Hematopoietic multipotent progenitor cell treated with erythropoietin and hydrocortisone succinate and interleukin-3 and kit ligand, for 17 days (in vitro differentiated cells): ENCODE data around the gene C10orf105.
A peak's percentile ranks its signal among the peaks of the same experiment; 100 is the strongest.

Source experiments
- DNase-seq: peaks from one replicate; pipeline ENCODE4 v3.0.0-alpha.2; 2015; ENCODE audit warnings: low spot score

Gene C10orf105

GRCh38 chr10:71719464-71720201 is at the start of gene C10orf105:
C10orf105 (minus strand) TSS chr10:71719778; CDS start chr10:71716337, 3,441 bp downstream.
- DNase-seq = no peak

GRCh38 chr10:71767420-71768035 is 48.0 kb upstream of the C10orf105 start:
- no peak for DNase-seq

- peak; percentile 93 for DNase-seq
These were observed 47.3 kb upstream of the C10orf105 start for GRCh38 chr10:71766717-71767419.

GRCh38 chr10:71765906-71766716 is 46.5 kb upstream of the C10orf105 start:
- no peak for DNase-seq

GRCh38 chr10:71765176-71765904 is 45.8 kb upstream of the C10orf105 start:
- DNase-seq = no peak

GRCh38 chr10:71763352-71764127 is 44.0 kb upstream of the C10orf105 start:
- DNase-seq = peak; percentile 42

GRCh38 chr10:71762324-71762723 is 42.7 kb upstream of the C10orf105 start:
- DNase-seq = no peak

GRCh38 chr10:71761541-71762113 is 42.0 kb upstream of the C10orf105 start:
- no peak for DNase-seq

GRCh38 chr10:71761105-71761511 is 41.5 kb upstream of the C10orf105 start:
- no peak for DNase-seq

- DNase-seq = no peak
These were observed 37.9 kb upstream of the C10orf105 start for GRCh38 chr10:71757399-71757922.

GRCh38 chr10:71756311-71757191 is 37.0 kb upstream of the C10orf105 start:
- DNase-seq = no peak

GRCh38 chr10:71755179-71755879 is 35.8 kb upstream of the C10orf105 start:
- DNase-seq = no peak

- no peak for DNase-seq
These were observed 35.0 kb upstream of the C10orf105 start for GRCh38 chr10:71754562-71754961.

- no peak for DNase-seq
These were observed 34.5 kb upstream of the C10orf105 start for GRCh38 chr10:71753960-71754505.

GRCh38 chr10:71753091-71753959 is 33.7 kb upstream of the C10orf105 start:
- no peak for DNase-seq

GRCh38 chr10:71752391-71753090 is 33.0 kb upstream of the C10orf105 start:
- no peak for DNase-seq
